ENCODE measurements around the gene SPDYE3.

SPDYE3 gene

DNA sequence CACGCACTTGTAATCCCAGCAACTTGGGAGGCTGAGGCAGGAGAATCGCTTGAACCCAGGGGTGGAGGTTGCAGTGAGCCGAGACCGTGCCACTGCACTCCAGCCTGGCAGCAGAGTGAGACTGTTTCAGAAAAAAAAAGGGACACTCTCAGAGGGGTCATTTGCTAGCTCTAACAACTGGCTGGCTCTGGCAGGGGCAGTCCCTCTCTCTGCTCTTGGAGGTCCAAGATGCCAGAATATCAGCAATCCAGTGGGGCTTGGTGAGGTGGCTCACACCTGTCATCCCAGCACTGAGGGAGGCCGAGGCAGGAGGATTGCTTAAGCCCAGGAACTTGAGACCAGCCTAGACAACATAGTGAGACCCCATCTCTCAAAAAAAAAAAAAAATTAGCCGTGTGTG lies 63.2 kb downstream of the SPDYE3 start:
- DNase-seq (ENCODE audit: low spot score) = no peak

DNA sequence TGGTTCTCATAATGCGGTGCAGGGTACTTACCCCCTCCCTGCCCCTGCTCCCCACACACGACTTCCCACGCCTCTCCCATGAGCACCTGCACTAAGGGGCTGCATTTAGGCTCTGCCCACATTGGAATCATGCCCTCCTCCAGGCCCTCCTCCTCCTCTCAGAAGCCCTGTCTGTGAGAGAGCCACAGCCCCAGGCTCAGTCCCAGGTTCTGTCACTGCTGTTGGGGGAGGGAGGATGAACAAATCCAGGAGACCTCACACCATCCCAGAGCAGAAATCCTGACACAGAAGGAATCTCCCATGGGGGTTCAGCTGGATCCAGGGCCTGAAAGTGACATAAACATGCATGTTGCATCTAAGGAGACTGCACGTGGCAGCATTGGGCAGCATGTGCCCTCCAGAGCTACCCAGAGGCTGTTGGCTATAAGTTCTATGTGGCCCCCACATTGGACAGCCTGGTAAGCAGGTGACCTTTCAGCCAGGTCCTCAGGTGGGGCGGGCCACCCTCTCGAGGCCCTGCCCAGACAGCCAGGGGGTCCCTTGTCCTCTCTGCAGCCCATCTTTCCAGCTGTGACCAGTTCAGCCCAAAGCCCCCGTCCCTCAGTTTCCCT lies 64.2 kb downstream of the SPDYE3 start:
- no peak for DNase-seq (ENCODE audit: low spot score)
